HG02938 (cell line): ENCODE data around the gene TBC1D22A.
"Not testable (repeated sequence)": the region's sequence is repeated elsewhere in the genome, so short reads cannot be mapped to it uniquely, and the experiment has no call there.

Experiments used
- ATAC-seq: cut with Tn5 transposase; IDR thresholded peaks from one replicate; pipeline ENCODE4 v1.9.1; 2021; ENCODE audit warnings: mild to moderate bottlenecking, moderate library complexity; ENCODE audit not compliant: unreplicated experiment

The TBC1D22A gene

GRCh38 chr22:47106806-47107205 is 344.4 kb downstream of the TBC1D22A start:
- ATAC-seq = no peak

- no peak for ATAC-seq
These were observed 345.0 kb downstream of the TBC1D22A start for GRCh38 chr22:47107431-47107830.

- no peak for ATAC-seq
These were observed 348.5 kb downstream of the TBC1D22A start for GRCh38 chr22:47110817-47111443.

GRCh38 chr22:47111626-47112581 is 349.5 kb downstream of the TBC1D22A start:
- no peak for ATAC-seq

GRCh38 chr22:47112582-47112965 is 350.1 kb downstream of the TBC1D22A start:
- ATAC-seq = no peak

- no peak for ATAC-seq
These were observed 350.8 kb downstream of the TBC1D22A start for GRCh38 chr22:47112994-47113852.

- no peak for ATAC-seq
These were observed 351.5 kb downstream of the TBC1D22A start for GRCh38 chr22:47113853-47114415.

- no peak for ATAC-seq
These were observed 352.5 kb downstream of the TBC1D22A start for GRCh38 chr22:47114813-47115517.

GRCh38 chr22:47115518-47115890 is 353.1 kb downstream of the TBC1D22A start:
- no peak for ATAC-seq

- no peak for ATAC-seq
These were observed 353.5 kb downstream of the TBC1D22A start for GRCh38 chr22:47115921-47116320.

- ATAC-seq = no peak
These were observed 354.2 kb downstream of the TBC1D22A start for GRCh38 chr22:47116426-47117341.

GRCh38 chr22:47117442-47117841 is 355.0 kb downstream of the TBC1D22A start:
- not testable (repeated sequence) for ATAC-seq

GRCh38 chr22:47119181-47119580 is 356.7 kb downstream of the TBC1D22A start:
- ATAC-seq = no peak

GRCh38 chr22:47120399-47120798 is 357.9 kb downstream of the TBC1D22A start:
- ATAC-seq = no peak

GRCh38 chr22:47121791-47122190 is 359.3 kb downstream of the TBC1D22A start:
- no peak for ATAC-seq

- no peak for ATAC-seq
These were observed 360.1 kb downstream of the TBC1D22A start for GRCh38 chr22:47122441-47123000.

- no peak for ATAC-seq
These were observed 360.8 kb downstream of the TBC1D22A start for GRCh38 chr22:47123006-47123826.

- ATAC-seq = no peak
These were observed 361.5 kb downstream of the TBC1D22A start for GRCh38 chr22:47123827-47124442.
